22Rv1 (cell line): ENCODE measurements around the gene C1orf21.

Experiments
- CTCF ChIP-seq: fragments of 450-650 bp; IDR thresholded peaks from 2 replicates; pipeline ENCODE4 v1.5.1; 2017; ENCODE audit warnings: mild to moderate bottlenecking
- ZFX ChIP-seq: fragments of 450-650 bp; IDR thresholded peaks from 2 replicates; pipeline ENCODE4 v1.6.1; 2017; ENCODE audit warnings: antibody characterized with exemption, borderline replicate concordance

- TF ChIP-seq CTCF (no peak), ZFX (no peak)
These were observed 36.3 kb upstream of the C1orf21 start for GRCh38 chr1:184350573-184350972.
